Measurements from ENCODE around the gene PRPF19.

PRPF19 gene

DNA sequence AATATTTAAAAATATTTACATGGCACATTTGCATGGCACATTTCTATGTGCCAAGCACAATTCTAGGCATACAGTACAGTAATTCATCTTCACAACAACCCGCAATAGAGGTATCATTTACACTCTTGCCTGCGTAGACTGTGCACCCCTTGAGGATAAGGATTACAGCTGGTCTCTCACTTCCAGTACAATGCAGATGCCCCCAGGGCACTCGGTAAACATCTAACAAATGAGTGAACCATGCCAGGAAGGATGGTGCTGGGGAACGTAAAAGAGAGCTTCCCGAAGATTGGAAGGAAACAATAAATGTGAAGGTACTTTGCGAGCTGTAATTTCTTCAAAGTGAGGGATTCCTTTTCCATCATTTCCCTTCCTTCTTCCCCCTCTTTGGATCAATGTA, 1.3 kb downstream of the PRPF19 start:
- no peak for DNase-seq (ENCODE audit: low read depth)

GRCh38 chr11:60902625-60903024, 3.8 kb downstream of the PRPF19 start:
- DNase-seq (ENCODE audit: low read depth), result no peak

DNA sequence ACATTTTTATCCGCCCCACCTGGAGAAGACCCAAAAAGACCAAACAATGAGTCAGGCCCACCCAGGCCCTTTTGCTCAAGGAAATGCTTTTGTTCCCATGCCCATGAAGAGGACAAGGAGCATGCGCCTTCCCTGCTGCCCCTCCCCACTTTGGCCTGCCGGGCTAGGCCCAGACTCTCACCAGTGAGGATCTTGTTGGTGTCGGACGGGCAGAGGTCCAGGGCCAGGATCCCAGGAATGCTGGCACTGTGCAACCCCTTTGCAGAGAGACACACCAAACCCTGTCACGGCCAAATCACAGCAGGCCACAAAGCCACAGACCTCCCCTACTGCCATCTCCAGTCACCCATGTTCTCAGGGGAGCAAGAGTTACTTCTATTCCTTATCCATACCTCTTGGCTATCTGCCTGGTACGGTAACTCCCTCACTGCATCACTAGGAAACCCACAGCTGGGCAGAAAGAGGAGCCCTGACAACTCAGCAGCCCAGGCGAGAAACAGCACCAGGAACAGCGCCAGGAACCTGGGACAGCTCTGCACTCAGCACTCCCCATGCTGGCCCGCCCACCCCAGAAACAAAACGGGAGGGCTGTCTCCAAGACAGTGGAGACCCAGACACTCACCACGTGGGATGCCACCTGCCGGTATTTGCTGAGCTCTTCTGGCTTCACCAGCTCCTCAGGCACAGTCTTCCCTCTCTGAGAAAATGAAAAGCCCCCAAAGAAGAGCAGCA, 5.5 kb downstream of the PRPF19 start:
- no peak for DNase-seq (ENCODE audit: low read depth)

GRCh38 chr11:60899977-60900376, 6.4 kb downstream of the PRPF19 start:
- no peak for DNase-seq (ENCODE audit: low read depth)

DNA sequence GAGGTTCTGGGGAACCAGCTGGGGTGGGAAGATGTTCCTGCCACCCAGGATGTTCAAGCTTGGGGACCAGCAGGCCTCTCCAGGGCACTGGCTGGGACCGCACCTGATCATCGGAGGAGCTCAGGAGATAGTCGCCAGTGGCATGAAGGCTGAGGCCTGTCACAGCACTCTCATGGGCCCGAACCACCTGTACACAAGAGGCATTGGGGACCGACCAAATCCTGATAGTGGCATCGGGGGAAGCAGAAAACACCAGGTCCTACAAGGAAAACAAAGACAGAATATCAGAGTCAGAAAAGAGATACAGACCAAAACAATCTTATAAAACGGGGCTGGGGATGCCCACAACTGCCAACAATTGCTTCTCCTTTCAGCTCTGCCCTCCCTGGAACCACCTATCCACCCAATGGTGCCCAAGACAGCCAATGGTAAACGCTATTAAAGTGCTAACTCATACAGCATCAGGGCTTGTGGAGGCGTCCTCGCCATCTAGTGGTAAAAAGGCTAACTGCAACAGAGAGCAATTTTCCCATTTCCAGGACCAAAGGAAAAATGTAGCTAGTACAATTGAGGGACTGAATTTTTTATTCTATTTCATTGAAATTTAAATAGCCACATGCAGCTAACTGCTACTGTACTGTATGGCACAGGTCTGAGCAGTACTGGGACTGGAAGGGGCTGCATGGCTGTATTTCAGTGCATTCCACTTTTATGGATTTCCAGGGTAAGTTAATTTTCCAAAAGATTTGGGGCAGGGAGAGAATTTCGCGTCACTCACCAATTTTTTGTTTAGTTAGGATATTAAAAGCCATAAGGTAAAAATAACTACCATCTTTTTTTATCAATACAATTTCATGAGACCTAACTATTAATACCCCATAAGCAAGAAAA, 7.1 kb downstream of the PRPF19 start:
- DNase-seq (ENCODE audit: low read depth), result no peak

DNA sequence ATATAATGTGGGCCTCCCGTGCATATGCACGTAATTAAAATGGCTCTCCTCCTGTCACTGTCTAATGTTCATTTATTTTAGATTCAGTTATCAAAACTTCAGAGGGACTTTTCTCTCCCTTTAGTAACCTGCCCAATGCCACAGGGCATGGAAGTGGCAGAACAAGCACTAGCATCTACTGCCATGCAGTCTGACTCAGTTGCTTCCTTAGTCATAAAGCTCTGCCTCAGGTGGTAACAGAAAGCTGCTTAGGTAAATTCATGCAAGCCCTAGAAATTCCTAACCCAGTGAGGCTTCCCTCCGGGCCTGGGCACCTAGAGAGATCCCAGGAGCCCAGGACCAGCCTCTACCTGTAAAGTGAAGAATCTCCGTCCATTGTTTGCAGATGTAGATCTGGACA, 8.9 kb downstream of the PRPF19 start:
- DNase-seq (ENCODE audit: low read depth), result no peak

DNA sequence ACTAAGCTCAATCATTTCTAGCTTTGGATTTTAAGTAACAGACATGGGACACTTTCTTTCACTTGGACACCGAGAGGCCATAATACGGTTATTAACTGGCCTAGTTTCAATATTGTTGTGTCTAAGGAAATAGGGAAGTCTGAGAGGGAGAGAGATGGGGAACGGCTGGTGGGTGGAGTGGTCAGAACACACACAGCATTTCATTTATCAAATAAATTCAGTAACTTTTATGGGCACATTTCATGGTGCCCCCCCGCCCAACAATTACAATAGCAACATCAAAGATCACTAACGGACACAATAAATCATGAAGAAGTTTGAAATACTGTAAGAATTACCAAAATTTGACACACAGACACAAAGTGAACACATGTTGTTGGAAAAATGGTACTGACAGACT, 10.7 kb downstream of the PRPF19 start:
- DNase-seq (ENCODE audit: low read depth), result no peak

DNA sequence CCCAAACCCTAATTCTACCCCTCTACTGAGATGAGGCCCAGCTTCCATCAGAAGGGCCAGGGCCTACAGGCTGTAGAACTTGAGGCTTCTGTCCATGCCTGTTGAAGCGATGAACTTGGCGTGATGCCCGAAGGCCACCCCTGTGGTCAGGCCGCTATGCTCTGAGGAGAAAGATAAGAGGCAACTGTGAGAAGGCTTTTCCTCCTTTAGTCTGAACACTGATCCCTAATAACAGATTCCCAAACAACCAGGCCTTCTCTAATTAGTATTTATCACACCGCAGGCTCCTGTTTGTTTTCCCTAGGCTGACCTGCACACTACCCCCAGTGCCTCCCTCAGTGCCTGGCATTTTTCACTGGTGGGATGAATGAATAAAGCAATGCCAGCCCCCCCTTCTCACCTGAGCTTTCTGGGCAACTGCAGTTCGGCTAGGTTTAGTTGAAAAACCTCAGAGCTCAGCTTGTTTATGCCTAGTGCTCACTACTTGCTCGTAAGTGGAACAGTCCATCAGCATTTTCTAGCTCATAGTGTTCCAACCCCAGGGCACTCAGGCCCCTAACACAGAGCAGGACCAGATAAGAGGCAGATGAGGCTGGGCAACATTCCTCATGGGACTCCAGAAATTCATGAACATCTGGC, 15.2 kb downstream of the PRPF19 start:
- no peak for DNase-seq (ENCODE audit: low read depth)

- no peak for DNase-seq (ENCODE audit: low read depth)
Observed at GRCh38 chr11:60890696-60891095, 15.7 kb downstream of the PRPF19 start.

DNA sequence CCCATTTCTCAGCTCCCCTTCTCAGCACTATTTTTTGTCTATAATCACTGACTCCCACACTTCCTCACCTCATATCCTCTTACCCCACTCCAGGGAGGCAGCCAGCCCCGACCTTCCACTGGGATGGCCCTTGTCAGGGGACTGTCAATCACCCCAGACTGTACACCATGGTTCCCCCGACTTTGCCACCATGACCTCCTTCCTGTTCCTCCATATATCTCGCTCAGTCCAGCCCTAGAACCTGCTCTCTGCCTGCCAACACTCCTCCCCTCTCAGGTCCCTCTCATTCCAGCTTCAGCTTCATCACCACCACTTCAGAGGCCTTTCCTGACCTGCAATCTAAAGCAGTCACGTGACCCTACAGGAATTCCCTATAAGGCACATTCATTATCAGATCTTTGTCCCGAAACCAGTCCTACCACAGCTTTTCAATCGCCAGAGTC, 16.5 kb downstream of the PRPF19 start:
- no peak for DNase-seq (ENCODE audit: low read depth)

- no peak for DNase-seq (ENCODE audit: low read depth)
Observed at GRCh38 chr11:60887556-60887955, 18.8 kb downstream of the PRPF19 start.

GRCh38 chr11:60880643-60881282, 25.6 kb downstream of the PRPF19 start:
- DNase-seq (ENCODE audit: low read depth), result no peak

DNA sequence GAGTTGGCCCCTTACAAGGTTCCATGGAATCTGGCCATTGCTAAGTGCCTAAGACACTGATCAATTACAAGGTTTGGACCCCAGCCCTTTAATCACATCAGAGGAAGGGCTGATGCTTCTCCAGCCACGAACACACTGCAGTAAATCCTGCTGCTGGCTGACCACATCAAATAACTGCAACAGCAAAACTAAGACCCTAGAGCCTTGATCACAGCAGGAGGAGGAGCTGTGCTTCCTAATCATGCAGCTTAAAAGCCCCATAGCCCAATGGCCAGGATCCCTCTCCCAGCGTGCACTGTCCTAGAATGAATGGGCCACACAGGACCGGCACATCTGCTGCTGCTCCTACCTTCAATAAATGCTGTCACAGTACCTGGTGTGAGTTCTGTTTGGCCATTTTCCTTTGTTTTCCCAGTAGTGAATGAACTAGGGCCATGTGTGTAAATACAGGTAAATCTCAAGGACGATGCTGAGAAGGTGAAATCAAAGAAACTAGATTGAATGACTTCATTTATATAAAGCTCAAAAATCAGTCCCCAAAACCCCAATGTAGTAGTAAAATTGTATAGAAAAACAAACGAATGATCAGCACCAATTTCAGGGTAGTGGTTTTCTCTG, 26.3 kb downstream of the PRPF19 start:
- DNase-seq (ENCODE audit: low read depth), result no peak

- DNase-seq (ENCODE audit: low read depth), result no peak
Observed at GRCh38 chr11:60879104-60879503, 27.3 kb downstream of the PRPF19 start.

DNA sequence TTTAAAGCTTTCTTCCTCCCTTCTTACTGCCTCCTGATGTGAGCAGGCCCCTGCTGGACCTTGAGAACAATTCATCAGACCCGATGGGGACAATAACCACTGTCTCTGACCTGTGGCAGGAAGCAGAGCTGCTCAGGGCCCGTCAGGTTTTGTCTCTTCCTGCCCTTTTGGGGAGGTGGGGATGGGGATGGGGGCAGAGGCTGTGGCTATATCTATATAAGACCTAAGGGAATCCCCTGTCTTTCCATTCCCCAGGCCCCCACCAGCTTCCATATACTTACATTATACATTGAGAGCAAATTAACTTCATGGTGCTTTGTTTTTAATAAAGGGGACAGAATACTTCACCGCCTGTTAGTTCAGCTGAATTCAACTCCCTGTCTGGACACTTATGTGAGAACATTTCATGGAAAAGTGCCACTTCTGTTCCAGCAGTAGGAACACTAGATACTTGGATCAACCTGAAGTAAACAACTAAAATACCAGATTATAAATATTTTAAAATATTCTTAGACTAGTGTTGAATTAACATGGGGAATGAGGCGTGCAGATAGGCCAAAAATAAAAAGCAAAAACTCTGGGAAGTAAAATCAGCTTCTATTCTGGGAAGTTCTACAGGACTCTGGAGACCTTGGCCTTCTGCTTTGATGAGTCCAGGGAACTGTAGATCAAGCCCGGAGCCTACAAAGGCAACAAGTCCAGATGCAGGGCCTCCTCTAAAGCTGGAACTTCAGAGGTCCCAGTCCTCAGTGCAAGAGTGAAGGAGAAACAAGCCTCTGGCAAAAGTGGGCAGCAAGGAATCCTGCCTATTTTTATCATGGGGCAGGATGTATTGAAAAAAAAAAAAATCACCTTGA, 27.9 kb downstream of the PRPF19 start:
- no peak for DNase-seq (ENCODE audit: low read depth)

DNA sequence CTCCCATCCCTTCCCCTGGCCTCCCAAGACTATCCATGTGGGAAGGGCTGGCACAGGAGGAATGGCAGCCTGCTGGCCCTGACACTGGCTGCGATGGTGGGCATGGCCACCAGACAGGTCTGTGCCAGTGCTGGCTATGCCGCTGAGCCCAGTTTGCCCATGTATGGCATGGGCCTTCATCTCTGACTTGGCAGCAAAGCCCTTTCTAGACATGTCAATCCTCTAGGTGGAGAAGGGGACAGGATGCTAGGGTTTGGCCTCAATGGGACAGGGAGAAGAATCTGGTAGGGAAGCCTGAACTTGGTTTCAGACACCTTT, 30.3 kb downstream of the PRPF19 start:
- no peak for DNase-seq (ENCODE audit: low read depth)

- no peak for DNase-seq (ENCODE audit: low read depth)
Observed at GRCh38 chr11:60875366-60876167, 30.8 kb downstream of the PRPF19 start.

DNA sequence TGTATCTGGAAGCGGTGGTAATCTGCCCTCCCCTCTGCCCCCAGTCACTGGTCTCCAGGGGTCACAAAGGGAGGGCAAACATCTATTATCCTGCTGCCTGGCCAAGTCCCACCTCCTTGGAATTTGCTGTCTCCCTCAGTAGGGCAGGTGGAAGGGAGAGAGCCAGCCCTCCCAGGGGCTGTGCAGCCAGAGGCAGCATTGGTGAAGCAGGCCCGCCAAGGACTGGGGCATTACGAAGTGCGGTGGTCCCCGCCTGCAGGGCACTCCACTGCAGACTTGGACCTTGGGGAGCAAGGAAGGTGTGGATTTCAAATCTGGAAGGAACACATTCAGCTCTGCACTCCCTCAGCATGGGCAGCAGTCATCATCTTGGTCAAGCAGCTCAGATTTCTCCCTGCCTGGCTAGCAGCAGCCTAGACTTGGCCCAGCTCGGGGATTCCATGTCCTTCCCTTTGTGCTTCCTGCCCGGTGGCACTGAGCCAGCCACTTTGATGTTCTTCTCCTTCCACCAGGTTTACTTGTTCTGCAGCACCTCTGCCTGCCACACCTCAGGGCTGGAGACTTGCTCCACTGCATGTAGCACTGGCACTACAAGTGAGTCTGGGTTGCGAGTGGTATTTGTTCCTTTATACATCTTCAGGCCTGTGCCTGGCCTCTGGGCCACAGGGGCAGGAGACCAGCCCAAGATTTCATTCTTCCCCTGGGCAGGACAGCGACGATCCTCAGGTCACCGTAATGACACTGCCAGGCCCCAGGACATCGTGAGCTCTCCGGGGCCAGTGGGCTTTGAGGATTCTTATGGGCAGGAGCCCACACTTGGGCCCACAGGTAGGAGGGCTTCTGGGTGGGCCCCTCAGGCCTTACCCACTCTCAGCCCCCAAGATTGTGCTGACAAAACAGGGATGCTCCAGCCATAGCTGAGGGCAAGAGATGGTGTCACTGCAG, 31.7 kb downstream of the PRPF19 start:
- DNase-seq (ENCODE audit: low read depth), result no peak

DNA sequence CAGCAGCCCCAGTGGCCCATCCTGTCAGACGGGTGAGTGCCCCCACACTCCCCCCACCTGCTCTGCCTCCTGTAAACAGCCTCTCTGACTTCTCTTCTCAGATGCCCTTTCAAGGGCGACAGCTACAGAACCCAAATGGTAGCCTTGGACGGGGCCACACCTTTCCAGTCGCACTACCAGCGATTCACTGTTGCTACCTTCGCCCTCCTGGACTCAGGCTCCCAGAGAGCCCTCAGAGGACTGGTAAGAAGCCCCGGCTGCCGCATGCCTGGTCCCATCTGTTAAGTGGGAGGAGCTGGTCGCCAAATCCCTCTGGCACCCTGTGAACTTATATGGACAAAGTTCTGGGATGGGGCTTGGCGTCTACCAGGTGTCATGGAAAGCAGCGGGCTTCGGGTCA, 32.9 kb downstream of the PRPF19 start:
- DNase-seq (ENCODE audit: low read depth), result no peak

Data from stimulated activated CD4-positive, alpha-beta T cell treated with anti-CD3 and anti-CD28 coated beads, Interleukin-2, amount 100 ng/mL, for 4 hours (primary cell).